Endothelial cell of umbilical vein (primary cell): Measurements from ENCODE around the gene FNDC3A. TPM values are rescaled to one million over a fixed set of nuclear protein-coding genes. Genes with fewer than 3 reads are reported as not detected.
"Not testable (repeated sequence)": the region's sequence is repeated elsewhere in the genome, so short reads cannot be mapped to it uniquely, and the experiment has no call there.

Source experiments
- BruUV-seq: library from RNA; stranded (reverse); fragments of 400-500 nt; replicated peaks from 2 replicates; lab custom pipeline; 2021; lab: Mats Ljungman, UMichigan
- CTCF ChIA-PET: fragments of 300-600, 350-600 bp; sonication (Branson Sonifier 250); formaldehyde crosslinking; loops from one replicate; lab custom pipeline; 2021; ENCODE audit warnings: antibody characterized with exemption, inconsistent platforms; lab: Charles Lee
- POLR2A ChIA-PET: fragments of 300-600, 350-600 bp; sonication (Branson Sonifier 250); formaldehyde crosslinking; loops from one replicate; lab custom pipeline; 2021; ENCODE audit warnings: antibody characterized with exemption, inconsistent platforms; lab: Charles Lee
- DNase-seq: peaks from one replicate; pipeline ENCODE4 v3.0.0-alpha.2; 2011; ENCODE audit warnings: low read depth, low spot score
- FAIRE-seq: peaks from 2 replicates; lab custom pipeline; 2011; peaks lifted over from hg19 to GRCh38; lab: Jason Lieb, UNC
- H2AFZ ChIP-seq: 2 replicates; pipeline ENCODE4 v1.6.0; 2012; ENCODE audit warnings: low read depth, low read length, control low read depth, inconsistent platforms
- H3K27ac ChIP-seq: 2 replicates; pipeline ENCODE4 v1.5.1; 2011; ENCODE audit warnings: low read depth, mild to moderate bottlenecking, control low read depth, low read length, moderate library complexity; ENCODE audit not compliant: insufficient read depth
- H3K27me3 ChIP-seq, 2 experiments: 2 replicates each; pipeline versions ENCODE4 v1.6.0 to v1.6.1; 2011; ENCODE audit warnings: low read length in 2 of 2, mixed read lengths in 1 of 2; ENCODE audit not compliant: control insufficient read depth in 2 of 2, insufficient read depth in 2 of 2
- H3K36me3 ChIP-seq, 2 experiments: 2 replicates in 1 of 2; 3 replicates in 1 of 2; pipeline ENCODE4 v1.5.1; 2011; ENCODE audit warnings: low read length in 2 of 2, mild to moderate bottlenecking in 1 of 2, moderate library complexity in 1 of 2; ENCODE audit not compliant: control insufficient read depth in 2 of 2, insufficient read depth in 2 of 2; ENCODE audit errors: extremely low read depth in 1 of 2
- H3K4me1 ChIP-seq: 3 replicates; pipeline ENCODE4 v1.5.1; 2011; ENCODE audit warnings: mild to moderate bottlenecking, low read length; ENCODE audit not compliant: control insufficient read depth, insufficient read depth; ENCODE audit errors: extremely low read depth
- H3K4me2 ChIP-seq: 2 replicates; pipeline ENCODE4 v1.6.1; 2011; ENCODE audit warnings: low read length, control low read depth, mixed read lengths; ENCODE audit not compliant: insufficient read depth
- H3K4me3 ChIP-seq, 3 experiments: fragments of 200-600 bp in 1 of 3; sonication (generic), shearing (Covaris generic) in 1 of 3; replicated peaks in 1 of 3; 2 replicates each; pipeline ENCODE4 v1.5.1; 2011 to 2016; ENCODE audit warnings: control low read depth in 3 of 3, low read length in 3 of 3, mild to moderate bottlenecking in 2 of 3, inconsistent platforms in 1 of 3, low read depth in 1 of 3, moderate library complexity in 1 of 3; ENCODE audit not compliant: insufficient read depth in 1 of 3
- H3K79me2 ChIP-seq: 2 replicates; pipeline ENCODE4 v1.6.0; 2012; ENCODE audit warnings: low read length, inconsistent platforms; ENCODE audit not compliant: control insufficient read depth, insufficient read depth
- H3K9ac ChIP-seq: replicated peaks from 2 replicates; pipeline ENCODE3; 2011; ENCODE audit warnings: low read length, control low read depth; ENCODE audit not compliant: insufficient read depth; ENCODE audit errors: extremely low read depth
- H3K9me1 ChIP-seq: replicated peaks from 3 replicates; pipeline ENCODE4 v1.6.0; 2011; ENCODE audit warnings: mild to moderate bottlenecking, low read length; ENCODE audit not compliant: control insufficient read depth, insufficient read depth; ENCODE audit errors: extremely low read depth
- H3K9me3 ChIP-seq: replicated peaks from 2 replicates; pipeline ENCODE4 v1.5.1; 2012; ENCODE audit warnings: low read length, inconsistent platforms; ENCODE audit not compliant: control insufficient read depth, insufficient read depth
- H4K20me1 ChIP-seq: replicated peaks from 2 replicates; pipeline ENCODE3; 2011; ENCODE audit warnings: mild to moderate bottlenecking, low read length; ENCODE audit not compliant: control insufficient read depth, insufficient read depth; ENCODE audit errors: extremely low read depth
- EZH2 ChIP-seq: IDR thresholded peaks from 2 replicates; pipeline ENCODE4 v1.6.1; 2012; ENCODE audit warnings: borderline replicate concordance, low read depth, mild to moderate bottlenecking, moderate library complexity, low read length, inconsistent platforms; ENCODE audit not compliant: severe bottlenecking
- POLR2A ChIP-seq: IDR thresholded peaks from 2 replicates; pipeline ENCODE4 v1.6.1; 2012; ENCODE audit warnings: low read depth, mild to moderate bottlenecking, control low read depth, low read length
- dilution Hi-C: fragments of 300-500 bp; cut with MboI; formaldehyde crosslinking; loops from one replicate; pipeline ENCODE4 v1.15.0; 2019; ENCODE audit warnings: low sequenced_read_pairs; ENCODE audit not compliant: extremely low pct_ligation_motif_present
- intact Hi-C: fragments of 100-400 bp; cut with micrococcal nuclease; formaldehyde crosslinking; loops from one replicate; pipeline ENCODE4 v1.10.0; 2022
- polyA plus RNA-seq, 4 experiments: library from polyadenylated mRNA; depleted of rRNA in 3 of 4; stranded (reverse) in 3 of 4; unstranded in 1 of 4; fragments of >200 nt; gene quantifications; 2 replicates each; pipeline versions ENCODE4 v1.2.1 to v1.2.3, GENCODE V29; 2011 to 2012; ENCODE audit warnings: missing spikeins in 1 of 4
- total RNA-seq: library from RNA; stranded (reverse); gene quantifications from 2 replicates; pipeline ENCODE4 v1.2.3, GENCODE V29; 2021

The FNDC3A gene
- total and polyA plus RNA-seq, 2 donors (not counting 3 experiments of a cell fraction or from before 2014, with no cell fraction given), result 26.3 to 50.8 TPM

GRCh38 chr13:49066856-49067255 lies 91.1 kb downstream of the FNDC3A start:
- DNase-seq, result no peak
- no peak overlapping the region for H3K4me3 ChIP-seq
- CTCF ChIA-PET, result interaction anchor here (0.9 to 1.3 kb wide), 4 partner anchors 8 to 47 kb away, joined by 3 read pairs; no protein-coding TSS in a partner anchor
- H2AFZ ChIP-seq, result no peak overlapping the region
- TF ChIP-seq POLR2A, result no peak
- TF ChIP-seq EZH2, result no peak
- no peak for FAIRE-seq
- no TSS peak for BruUV-seq
- intact Hi-C loops (no loop called here), dilution Hi-C loops (no loop called here)
- H3K79me2 ChIP-seq, result no peaks in the 10 kb centered on the region
- no peaks in the 10 kb centered on the region for H3K9me3 ChIP-seq
- H3K9ac ChIP-seq, result no peak overlapping the region
- no peaks in the 10 kb centered on the region for H3K27me3 ChIP-seq
- H4K20me1 ChIP-seq, result no peaks in the 10 kb centered on the region
- H3K4me1 ChIP-seq, result peaks cover 20% of the 10 kb centered on the region
- POLR2A ChIA-PET, result no interaction called here
- H3K36me3 ChIP-seq, result no peaks in the 10 kb centered on the region
- H3K9me1 ChIP-seq, result no peaks in the 10 kb centered on the region
- H3K27ac ChIP-seq, result no peak overlapping the region
- no peak overlapping the region for H3K4me2 ChIP-seq

GRCh38 chr13:49068498-49068897 lies 92.8 kb downstream of the FNDC3A start:
- H3K4me2 ChIP-seq, FAIRE-seq, H3K36me3 ChIP-seq, H3K4me3 ChIP-seq, intact Hi-C loops, H4K20me1 ChIP-seq, H3K27me3 ChIP-seq, H3K27ac ChIP-seq, H3K79me2 ChIP-seq, H3K4me1 ChIP-seq, H2AFZ ChIP-seq, DNase-seq, dilution Hi-C loops, H3K9me1 ChIP-seq, POLR2A ChIA-PET, H3K9me3 ChIP-seq, H3K9ac ChIP-seq, BruUV-seq: not testable (repeated sequence)
- CTCF ChIA-PET, result interaction anchor here (0.6 kb wide), 1 partner anchor 43 kb away, joined by 3 read pairs; no protein-coding TSS in a partner anchor

- DNase-seq, H4K20me1 ChIP-seq, H3K9me1 ChIP-seq, FAIRE-seq, dilution Hi-C loops, H3K9me3 ChIP-seq, BruUV-seq, H3K79me2 ChIP-seq, H2AFZ ChIP-seq, intact Hi-C loops, H3K9ac ChIP-seq, H3K27me3 ChIP-seq, H3K27ac ChIP-seq, H3K4me2 ChIP-seq, H3K4me3 ChIP-seq, H3K4me1 ChIP-seq, POLR2A ChIA-PET, H3K36me3 ChIP-seq: not testable (repeated sequence)
- CTCF ChIA-PET, result interaction anchor here (0.9 to 1.6 kb wide), 2 partner anchors 17 to 29 kb away, joined by 3 read pairs; no protein-coding TSS in a partner anchor
Measured at GRCh38 chr13:49070021-49070420, 94.3 kb downstream of the FNDC3A start.
